Left forelimb (tissue), 1 donor: Measurements from ENCODE around the gene MPPED1.

Source experiments
- DNase-seq: peaks from one replicate; pipeline ENCODE4 v3.0.0-alpha.2; 2018; ENCODE audit warnings: low spot score

Gene MPPED1

GRCh38 chr22:43392385-43392989 lies 19.3 kb upstream of the MPPED1 start:
- peak; percentile 48 for DNase-seq

- peak; percentile 56 for DNase-seq
Observed at GRCh38 chr22:43393132-43393843, 18.5 kb upstream of the MPPED1 start.

DNA sequence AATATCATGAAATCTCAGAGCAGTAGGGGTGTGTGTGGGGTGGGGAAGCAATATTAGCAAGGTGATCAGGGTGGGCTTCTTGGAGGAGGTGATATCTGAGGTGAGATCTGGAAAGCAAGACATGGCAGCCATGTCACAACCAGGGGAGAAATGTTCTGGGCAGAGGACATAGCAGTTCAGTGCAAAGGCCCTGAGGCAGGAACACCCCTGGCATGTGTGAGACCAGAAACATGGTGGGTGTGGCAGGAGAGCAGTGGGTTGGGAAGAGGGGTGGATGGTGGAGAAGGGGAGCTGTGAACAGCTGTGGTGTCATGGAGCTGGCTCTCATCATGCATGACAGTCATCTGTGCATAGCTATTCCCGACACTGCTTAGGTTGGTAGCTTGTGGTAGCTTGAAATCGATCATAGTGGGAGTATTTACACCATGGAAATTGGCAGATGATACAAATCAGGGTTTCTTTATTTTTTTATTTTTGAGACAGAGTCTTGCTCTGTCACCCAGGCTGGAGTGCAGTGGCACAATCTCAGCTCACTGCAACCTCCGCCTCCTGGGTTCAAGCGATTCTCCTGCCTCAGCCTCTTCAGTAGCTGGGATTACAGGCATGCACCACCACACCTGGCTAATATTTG lies 17.9 kb upstream of the MPPED1 start:
- DNase-seq = no peak

- DNase-seq = no peak
Observed at GRCh38 chr22:43395086-43395695, 16.6 kb upstream of the MPPED1 start.

DNA sequence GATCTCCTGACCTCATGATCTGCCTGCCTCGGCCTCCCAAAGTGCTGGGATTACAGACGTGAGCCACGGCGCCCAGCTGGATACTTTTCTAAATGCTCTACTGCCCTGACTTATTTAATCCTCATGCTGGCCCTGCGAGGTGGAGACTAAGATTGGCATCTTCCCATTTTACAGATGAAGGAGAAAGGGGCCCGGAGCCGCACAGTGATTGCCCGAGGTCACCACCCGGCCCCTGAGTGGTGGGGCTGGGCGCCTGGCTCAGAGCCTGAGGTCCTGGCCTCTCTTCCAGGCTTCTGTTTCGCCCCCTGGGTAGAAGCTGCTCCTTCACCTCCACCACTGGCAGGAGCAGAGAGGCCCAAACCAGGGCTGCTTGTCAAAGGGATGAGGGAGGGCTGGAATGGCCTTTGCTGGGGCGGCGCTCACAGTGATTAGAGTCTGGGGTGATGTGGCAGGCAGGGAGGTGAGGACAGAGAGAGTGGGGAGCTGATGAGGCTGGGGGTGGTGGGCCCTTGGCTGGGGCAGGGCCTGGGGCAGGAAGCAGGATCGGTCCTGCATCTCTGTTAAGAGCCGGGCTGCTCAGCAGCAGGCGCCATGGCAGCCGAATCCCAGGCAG lies 15.4 kb upstream of the MPPED1 start:
- DNase-seq = no peak

DNA sequence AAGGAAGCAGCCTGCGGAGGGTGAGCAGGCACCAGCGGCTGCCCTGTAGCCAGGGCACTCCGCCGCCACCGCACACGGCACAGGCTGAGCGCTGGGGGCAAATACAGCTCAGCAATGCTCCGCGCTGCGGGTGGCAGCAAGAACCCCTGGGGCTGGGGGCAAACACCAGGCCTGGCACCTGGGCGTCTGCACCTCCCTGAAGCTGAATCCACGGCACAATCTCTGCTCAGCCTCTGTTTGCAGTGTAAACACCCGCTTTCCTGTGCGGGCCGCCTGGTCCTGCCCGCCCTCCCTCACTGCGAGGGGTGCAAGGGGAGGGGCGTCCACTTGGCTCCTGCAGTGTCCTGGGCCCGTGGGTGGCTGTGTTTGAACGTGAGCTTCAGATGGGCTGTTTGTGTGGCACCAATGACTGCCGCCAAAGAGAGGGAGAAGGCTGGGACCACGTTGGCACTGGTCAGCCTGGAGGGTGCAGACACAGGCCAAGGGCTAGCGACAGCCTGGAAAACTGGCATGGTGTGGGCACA lies 14.8 kb upstream of the MPPED1 start:
- DNase-seq = no peak

- no peak for DNase-seq
Observed at GRCh38 chr22:43397766-43398165, 14.0 kb upstream of the MPPED1 start.

DNA sequence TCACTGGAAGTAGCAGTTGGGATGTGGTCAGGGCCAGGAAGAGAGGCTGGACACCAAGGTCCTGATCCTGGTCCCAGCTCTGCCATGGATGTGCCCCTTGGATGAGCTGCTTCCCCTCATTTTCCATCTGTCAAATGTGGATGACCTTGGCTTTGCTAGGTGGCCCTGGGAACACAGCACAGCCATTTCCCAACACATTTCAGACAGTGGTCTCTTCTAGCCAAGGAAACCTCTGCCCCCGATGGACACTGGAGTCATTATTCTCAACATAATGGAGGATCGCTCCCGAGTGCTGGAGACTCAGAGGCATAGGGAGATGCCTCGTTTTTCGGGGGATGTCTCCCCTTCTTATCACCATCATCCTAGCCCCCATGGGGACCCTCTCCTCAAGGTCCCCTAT lies 13.6 kb upstream of the MPPED1 start:
- DNase-seq = no peak

- no peak for DNase-seq
Observed at GRCh38 chr22:43398910-43399309, 12.9 kb upstream of the MPPED1 start.

GRCh38 chr22:43399338-43399979 lies 12.4 kb upstream of the MPPED1 start:
- DNase-seq = no peak

- no peak for DNase-seq
Observed at GRCh38 chr22:43399980-43400358, 11.8 kb upstream of the MPPED1 start.

DNA sequence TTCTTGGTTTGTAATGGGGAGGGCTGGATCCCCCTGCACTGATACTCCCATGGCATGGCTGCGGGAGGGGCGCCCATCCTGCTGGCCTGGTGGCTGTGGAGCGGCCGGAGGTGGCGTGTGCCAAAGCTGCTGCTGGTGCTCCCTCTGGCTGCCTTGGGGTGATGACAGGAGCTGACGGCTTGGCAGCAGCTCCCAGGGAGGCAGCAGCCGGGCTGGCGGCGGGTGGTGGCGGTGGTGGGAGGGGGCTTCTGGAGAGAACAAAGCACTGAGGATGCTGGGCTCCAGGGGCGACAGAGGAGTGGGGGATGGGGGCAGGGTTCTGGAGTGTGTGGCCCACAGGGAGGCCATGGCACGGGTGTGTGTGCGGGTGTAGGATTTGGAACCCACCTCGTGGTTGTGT lies 11.4 kb upstream of the MPPED1 start:
- DNase-seq = no peak

GRCh38 chr22:43401233-43401632 lies 10.6 kb upstream of the MPPED1 start:
- DNase-seq = no peak

DNA sequence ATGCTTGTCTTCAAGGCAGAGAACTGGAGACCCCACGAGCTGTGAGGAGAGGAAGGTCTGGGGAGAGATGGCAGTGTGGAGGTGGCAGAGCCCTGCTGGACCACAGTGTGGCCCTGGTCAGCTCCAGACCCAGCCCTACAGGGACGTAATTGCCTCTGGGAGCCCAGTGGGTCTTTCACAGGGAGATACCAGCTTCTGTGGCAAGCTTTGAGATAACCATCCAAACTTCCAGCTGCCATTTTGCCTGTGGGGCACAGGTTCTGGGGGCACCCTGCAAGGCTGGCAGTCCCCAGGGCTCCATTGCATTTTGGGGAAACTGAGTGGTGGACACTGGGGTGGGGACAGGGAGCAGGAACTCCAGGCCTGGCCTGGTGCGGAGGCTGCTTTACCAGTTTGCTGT lies 10.2 kb upstream of the MPPED1 start:
- DNase-seq = no peak

- no peak for DNase-seq
Observed at GRCh38 chr22:43402128-43402527, 9.7 kb upstream of the MPPED1 start.

DNA sequence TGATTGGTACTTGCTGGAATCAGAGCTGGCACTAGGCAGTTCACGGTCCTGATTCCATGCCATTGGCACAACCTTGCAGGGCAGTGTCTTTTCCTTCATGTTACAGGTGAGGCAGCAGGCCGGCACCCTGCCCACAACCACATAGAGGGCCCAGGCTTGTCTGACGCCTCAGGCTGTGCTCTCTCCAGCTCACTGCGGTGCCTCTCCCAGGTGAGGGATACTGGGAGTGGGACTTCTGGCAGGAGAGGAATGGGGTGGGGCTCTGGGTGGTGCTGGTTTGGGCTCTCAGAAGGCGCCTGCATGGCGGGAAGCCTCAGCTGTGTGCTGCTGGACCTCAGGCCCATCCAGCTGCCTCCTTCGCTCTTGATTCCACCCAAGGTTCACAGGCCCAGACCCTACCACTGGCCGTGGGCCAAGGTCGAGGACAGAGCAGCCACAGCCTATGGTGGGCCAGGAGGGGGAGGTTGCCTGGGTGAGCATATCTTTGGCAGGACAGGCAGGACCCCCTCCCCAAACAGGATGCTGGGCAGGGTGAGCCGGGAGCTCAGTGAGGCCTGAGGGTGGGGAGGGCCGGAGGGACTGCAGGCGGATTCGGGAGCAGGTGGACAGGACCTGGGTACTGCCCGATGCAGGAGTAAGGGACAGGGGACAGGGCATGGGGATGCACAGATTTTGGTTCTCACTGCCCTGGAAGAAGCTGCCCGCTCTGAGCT lies 7.0 kb upstream of the MPPED1 start:
- DNase-seq = no peak

GRCh38 chr22:43406186-43406790 lies 5.5 kb upstream of the MPPED1 start:
- DNase-seq = no peak

GRCh38 chr22:43407591-43407990 lies 4.2 kb upstream of the MPPED1 start:
- DNase-seq = no peak

DNA sequence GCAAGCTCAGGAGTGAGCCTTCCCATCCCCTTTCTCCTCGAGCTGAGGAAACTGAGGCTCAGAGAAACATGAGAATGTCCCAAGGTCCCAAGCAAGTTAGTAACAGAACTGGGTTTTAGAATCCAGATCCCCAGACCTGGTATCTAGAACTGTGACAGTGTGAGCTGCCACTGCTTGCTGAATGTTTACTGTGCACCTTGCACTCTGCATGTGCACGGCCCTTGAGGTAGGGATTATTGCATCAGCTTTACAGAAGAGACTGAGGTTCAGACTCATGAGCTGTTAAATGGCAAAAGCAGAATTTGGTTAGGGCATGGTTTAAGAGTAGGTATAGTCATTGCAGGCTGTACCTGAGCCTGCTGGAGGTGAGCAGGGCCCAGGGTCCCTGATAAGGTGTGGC lies 3.8 kb upstream of the MPPED1 start:
- no peak for DNase-seq

DNA sequence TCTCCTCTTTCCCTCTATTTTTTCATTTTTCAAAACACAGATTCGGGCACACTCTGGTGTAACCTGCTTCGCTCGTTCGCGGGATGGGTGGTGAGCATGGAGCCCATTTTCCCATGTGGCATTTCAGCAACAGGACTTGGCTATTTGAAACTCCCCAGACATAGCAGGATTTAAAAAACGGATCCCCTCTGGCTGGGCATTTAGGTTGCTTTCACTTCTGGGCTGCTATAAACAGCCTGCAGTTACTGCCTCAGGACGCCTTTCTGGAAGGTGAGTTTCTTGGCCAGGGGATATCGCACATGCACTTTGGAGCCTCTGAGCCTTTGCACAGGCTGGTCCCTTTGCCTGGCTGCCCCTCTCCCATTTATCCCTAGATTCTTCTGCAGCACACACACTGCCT lies 2.8 kb upstream of the MPPED1 start:
- DNase-seq = no peak

GRCh38 chr22:43409800-43410199 lies 2.0 kb upstream of the MPPED1 start:
- no peak for DNase-seq
